Caco-2 (cell line): ENCODE results near the gene PDGFRA. TPM values are rescaled to one million over a fixed set of nuclear protein-coding genes. Genes with fewer than 3 reads are reported as not detected.

Source experiments
- BruUV-seq: library from RNA; stranded (reverse); fragments of 400-500 nt; replicated peaks from 2 replicates; lab custom pipeline; 2021; lab: Mats Ljungman, UMichigan
- CTCF ChIA-PET: fragments of 300-600 bp; sonication (Branson Sonifier 250); formaldehyde crosslinking; loops from one replicate; lab custom pipeline; 2022; ENCODE audit warnings: antibody characterized with exemption; lab: Charles Lee
- POLR2A ChIA-PET: fragments of 300-600 bp; sonication (Branson Sonifier 250); formaldehyde crosslinking; loops from one replicate; lab custom pipeline; 2022; ENCODE audit warnings: antibody characterized with exemption; lab: Charles Lee
- DNase-seq, 2 experiments: peaks; one replicate each; pipeline versions ENCODE4 v3.0.0 to v3.0.0-alpha.2; 2020 to 2022
- H3K27me3 ChIP-seq: replicated peaks from 2 replicates; pipeline ENCODE4 v1.6.0; 2011; ENCODE audit warnings: low read length; ENCODE audit not compliant: control insufficient read depth, insufficient read depth
- H3K36me3 ChIP-seq: 2 replicates; pipeline ENCODE4 v1.5.1; 2011; ENCODE audit warnings: low read length; ENCODE audit not compliant: control insufficient read depth, insufficient read depth
- H3K4me1 ChIP-seq: fragments of 250-450 bp; sonication (Bioruptor Pico); 2 replicates; pipeline ENCODE4 v1.5.1; 2020; ENCODE audit warnings: mild to moderate bottlenecking
- H3K4me3 ChIP-seq: 2 replicates; pipeline ENCODE4 v1.5.1; 2011; ENCODE audit warnings: low read depth, mild to moderate bottlenecking, control low read depth, low read length
- H3K9me3 ChIP-seq: fragments of 250-450 bp; sonication (Bioruptor Pico); 2 replicates; pipeline ENCODE4 v1.5.1; 2020; ENCODE audit warnings: mild to moderate bottlenecking, moderate library complexity
- H3K27ac Mint-ChIP-seq: one replicate; pipeline ENCODE4 v1.8.0; 2022; ENCODE audit warnings: mixed read lengths; ENCODE audit not compliant: unreplicated experiment
- H3K27me3 Mint-ChIP-seq: one replicate; pipeline ENCODE4 v1.8.0; 2022; ENCODE audit warnings: mixed read lengths; ENCODE audit not compliant: insufficient read depth, unreplicated experiment
- H3K36me3 Mint-ChIP-seq: one replicate; pipeline ENCODE4 v1.8.0; 2022; ENCODE audit warnings: mild to moderate bottlenecking, mixed read lengths; ENCODE audit not compliant: insufficient read depth, unreplicated experiment
- H3K4me1 Mint-ChIP-seq: one replicate; pipeline ENCODE4 v1.8.0; 2022; ENCODE audit warnings: low read depth, mixed read lengths; ENCODE audit not compliant: unreplicated experiment
- H3K4me3 Mint-ChIP-seq: one replicate; pipeline ENCODE4 v1.8.0; 2022; ENCODE audit warnings: mild to moderate bottlenecking, moderate library complexity, mixed read lengths; ENCODE audit not compliant: unreplicated experiment
- H3K9me3 Mint-ChIP-seq: one replicate; pipeline ENCODE4 v1.8.0; 2022; ENCODE audit warnings: mixed read lengths; ENCODE audit not compliant: unreplicated experiment
- CTCF ChIP-seq, 2 experiments: fragments of 200-600 bp in 1 of 2; IDR thresholded peaks; 1 replicate in 1 of 2; 2 replicates in 1 of 2; pipeline versions ENCODE4 v1.5.1 to v1.8.0; 2011 to 2022; ENCODE audit warnings: antibody characterized with exemption in 1 of 2, control low read depth in 1 of 2, inconsistent platforms in 1 of 2, low read depth in 1 of 2, low read length in 1 of 2, mild to moderate bottlenecking in 1 of 2, moderate library complexity in 1 of 2; ENCODE audit not compliant: insufficient read depth in 1 of 2, severe bottlenecking in 1 of 2, unreplicated experiment in 1 of 2
- intact Hi-C: fragments of 100-400 bp; cut with micrococcal nuclease; formaldehyde crosslinking; loops from one replicate; pipeline ENCODE4 v1.10.0; 2022; ENCODE audit not compliant: unreplicated experiment
- total RNA-seq: library from RNA; stranded (reverse); gene quantifications from 2 replicates; pipeline ENCODE4 v1.2.3, GENCODE V29; 2022

Gene PDGFRA
- total RNA-seq, 1 experiment from 2014 or later = 97.4 TPM

- intact Hi-C loops = no loop called here
- no peaks in the 10 kb centered on the region for H3K9me3 ChIP-seq
- no peaks in the 10 kb centered on the region for H3K4me1 ChIP-seq
- TF ChIP-seq CTCF (IDR thresholded peaks at IDR 0.05; ENCODE audit: insufficient read depth in 1 of 2, low read depth in 1 of 2, low read length in 1 of 2, severe bottlenecking in 1 of 2, unreplicated experiment in 1 of 2) = no peak
- Mint-ChIP-seq H3K4me3 (no peak overlapping the region), H3K27ac (no peak overlapping the region), H3K9me3 (no peaks in the 10 kb centered on the region), H3K36me3 (peaks cover 89% of the 10 kb centered on the region), H3K4me1 (no peaks in the 10 kb centered on the region), H3K27me3 (no peaks in the 10 kb centered on the region)
- no TSS peak for BruUV-seq
- POLR2A ChIA-PET = no interaction called here
- no peaks in the 10 kb centered on the region; the same call in 1 of the 2 replicates for H3K36me3 ChIP-seq
- CTCF ChIA-PET = no interaction called here
- no peaks in the 10 kb centered on the region for H3K27me3 ChIP-seq
- no peak overlapping the region for H3K4me3 ChIP-seq
- DNase-seq = no peak
These were observed 45.9 kb downstream of the PDGFRA start for GRCh38 chr4:54274795-54275665.

- no TSS peak for BruUV-seq
- peaks cover 5% of the 10 kb centered on the region for H3K9me3 Mint-ChIP-seq
- Histone ChIP-seq H3K27me3 (no peaks in the 10 kb centered on the region), H3K4me3 (no peak overlapping the region), H3K9me3 (no peaks in the 10 kb centered on the region), H3K4me1 (no peaks in the 10 kb centered on the region), H3K36me3 (no peaks in the 10 kb centered on the region; the same call in 1 of the 2 replicates)
- ChIA-PET CTCF (no interaction called here), POLR2A (interaction anchor here (0.6 kb wide), 1 partner anchor 48 kb away, joined by 3 read pairs; the partner anchor contains the start of gene PDGFRA)
- H3K27ac Mint-ChIP-seq = no peak overlapping the region
- no peak for DNase-seq
- TF ChIP-seq CTCF (IDR thresholded peaks at IDR 0.05; ENCODE audit: insufficient read depth in 1 of 2, low read depth in 1 of 2, low read length in 1 of 2, severe bottlenecking in 1 of 2, unreplicated experiment in 1 of 2) = no peak
- intact Hi-C loops = no loop called here
- H3K36me3 Mint-ChIP-seq = peaks cover 98% of the 10 kb centered on the region
- H3K4me1 Mint-ChIP-seq = peaks cover 3% of the 10 kb centered on the region
- no peaks in the 10 kb centered on the region for H3K27me3 Mint-ChIP-seq
- no peak overlapping the region for H3K4me3 Mint-ChIP-seq
These were observed 47.7 kb downstream of the PDGFRA start for GRCh38 chr4:54276641-54277430.

GRCh38 chr4:54277691-54278090 lies 48.6 kb downstream of the PDGFRA start:
- Histone ChIP-seq H3K4me3 (no peak overlapping the region), H3K4me1 (peaks cover 6% of the 10 kb centered on the region), H3K9me3 (0 out of 2 replicates have a peak, but pooled peaks cover under 1% of the 10 kb centered on the region), H3K27me3 (no peaks in the 10 kb centered on the region), H3K36me3 (no peaks in the 10 kb centered on the region; the same call in 1 of the 2 replicates)
- CTCF ChIA-PET = no interaction called here
- H3K27ac Mint-ChIP-seq = no peak overlapping the region
- no peak overlapping the region for H3K4me3 Mint-ChIP-seq
- peaks cover 6% of the 10 kb centered on the region for H3K9me3 Mint-ChIP-seq
- BruUV-seq = no TSS peak
- H3K36me3 Mint-ChIP-seq = peaks cover 98% of the 10 kb centered on the region
- no peaks in the 10 kb centered on the region for H3K27me3 Mint-ChIP-seq
- TF ChIP-seq CTCF (IDR thresholded peaks at IDR 0.05; ENCODE audit: insufficient read depth in 1 of 2, low read depth in 1 of 2, low read length in 1 of 2, severe bottlenecking in 1 of 2, unreplicated experiment in 1 of 2) = no peak
- H3K4me1 Mint-ChIP-seq = peaks cover 7% of the 10 kb centered on the region
- intact Hi-C loops = no loop called here
- POLR2A ChIA-PET = interaction anchor here (0.6 kb wide), 1 partner anchor 48 kb away, joined by 3 read pairs; the partner anchor contains the start of gene PDGFRA
- no peak for DNase-seq
